Measurements from ENCODE around the gene TNIK. TPM values are rescaled to one million over a fixed set of nuclear protein-coding genes. Genes with fewer than 3 reads are reported as not detected.

The TNIK gene
- total and polyA plus RNA-seq, 2 experiments from 2014 or later = 7.4 to 13.8 TPM

GRCh38 chr3:171286580-171287249, 173.5 kb downstream of the TNIK start:
- Histone ChIP-seq H3K9me2 (replicated peaks; ENCODE audit: insufficient read depth) (no peaks in the 10 kb centered on the region), H3K27ac (no peak overlapping the region), H3K36me3 (replicated peaks; ENCODE audit: insufficient read depth, low read depth) (no peaks in the 10 kb centered on the region), H2AFZ (no peak overlapping the region), H3K4me1 (ENCODE audit: insufficient read depth) (peaks cover 6% of the 10 kb centered on the region), H3K4me3 (no peak overlapping the region), H3K4me2 (no peak overlapping the region), H3K9me3 (ENCODE audit: low read depth) (no peaks in the 10 kb centered on the region), H4K20me1 (ENCODE audit: insufficient read depth, poor library complexity, severe bottlenecking) (no peaks in the 10 kb centered on the region), H3K79me2 (no peaks in the 10 kb centered on the region), H3K27me3 (no peaks in the 10 kb centered on the region)
- peak; percentile 23 for DNase-seq (ENCODE audit: low spot score)
- 89% methylated on average over 1 of the region's 1 CpG for WGBS (ENCODE audit: low lambda C conversion rate, missing lambda C conversion rate)
- TF ChIP-seq EZH2phosphoT487 (IDR thresholded peaks at IDR 0.05; ENCODE audit: low read depth, severe bottlenecking, unreplicated experiment) (no peak), EZH2 (IDR thresholded peaks at IDR 0.05; ENCODE audit: borderline replicate concordance) (no peak), CTCF (IDR thresholded peaks at IDR 0.05; ENCODE audit: poor library complexity) (no peak)

- no peak overlapping the region for H3K27ac ChIP-seq
- H3K4me2 ChIP-seq = no peak overlapping the region
- no peaks in the 10 kb centered on the region for H3K9me2 ChIP-seq (replicated peaks; ENCODE audit: insufficient read depth)
- TF ChIP-seq EZH2 (IDR thresholded peaks at IDR 0.05; ENCODE audit: borderline replicate concordance) = no peak
- TF ChIP-seq EZH2phosphoT487 (IDR thresholded peaks at IDR 0.05; ENCODE audit: low read depth, severe bottlenecking, unreplicated experiment) = no peak
- no peak for TF ChIP-seq CTCF (IDR thresholded peaks at IDR 0.05; ENCODE audit: poor library complexity)
- H4K20me1 ChIP-seq (ENCODE audit: insufficient read depth, poor library complexity, severe bottlenecking) = no peaks in the 10 kb centered on the region
- H2AFZ ChIP-seq = no peak overlapping the region
- H3K27me3 ChIP-seq = no peaks in the 10 kb centered on the region
- no peak for DNase-seq (ENCODE audit: low spot score)
- no peaks in the 10 kb centered on the region for H3K79me2 ChIP-seq
- H3K36me3 ChIP-seq (replicated peaks; ENCODE audit: insufficient read depth, low read depth) = no peaks in the 10 kb centered on the region
- no peak overlapping the region for H3K4me3 ChIP-seq
- H3K9me3 ChIP-seq (ENCODE audit: low read depth) = no peaks in the 10 kb centered on the region
- WGBS (ENCODE audit: low lambda C conversion rate, missing lambda C conversion rate) = 63% methylated on average over 2 of the region's 2 CpGs
- H3K4me1 ChIP-seq (ENCODE audit: insufficient read depth) = peaks cover 6% of the 10 kb centered on the region
These were observed 174.9 kb downstream of the TNIK start for GRCh38 chr3:171285287-171285686.

GRCh38 chr3:171284308-171285075, 175.7 kb downstream of the TNIK start:
- H3K27ac ChIP-seq = peak overlapping the region; percentile 65
- no peaks in the 10 kb centered on the region for H3K9me3 ChIP-seq (ENCODE audit: low read depth)
- 59% methylated on average over 5 of the region's 5 CpGs for WGBS (ENCODE audit: low lambda C conversion rate, missing lambda C conversion rate)
- no peaks in the 10 kb centered on the region for H3K36me3 ChIP-seq (replicated peaks; ENCODE audit: insufficient read depth, low read depth)
- no peak overlapping the region for H2AFZ ChIP-seq
- H4K20me1 ChIP-seq (ENCODE audit: insufficient read depth, poor library complexity, severe bottlenecking) = no peaks in the 10 kb centered on the region
- no peak overlapping the region for H3K4me2 ChIP-seq
- H3K4me1 ChIP-seq (ENCODE audit: insufficient read depth) = peaks cover 6% of the 10 kb centered on the region
- no peaks in the 10 kb centered on the region for H3K27me3 ChIP-seq
- H3K4me3 ChIP-seq = no peak overlapping the region
- TF ChIP-seq CTCF (IDR thresholded peaks at IDR 0.05; ENCODE audit: poor library complexity) = no peak
- no peak for TF ChIP-seq EZH2 (IDR thresholded peaks at IDR 0.05; ENCODE audit: borderline replicate concordance)
- no peak for TF ChIP-seq EZH2phosphoT487 (IDR thresholded peaks at IDR 0.05; ENCODE audit: low read depth, severe bottlenecking, unreplicated experiment)
- H3K9me2 ChIP-seq (replicated peaks; ENCODE audit: insufficient read depth) = no peaks in the 10 kb centered on the region
- no peaks in the 10 kb centered on the region for H3K79me2 ChIP-seq
- DNase-seq (ENCODE audit: low spot score) = peak; percentile 54

Data from hepatocyte (in vitro differentiated cells).